T-helper 2 cell (primary cell): ENCODE results near the gene TXNRD1.
"Not testable (repeated sequence)": the region's sequence is repeated elsewhere in the genome, so short reads cannot be mapped to it uniquely, and the experiment has no call there.

Experiments
- DNase-seq, 5 experiments: peaks; one replicate each; pipeline versions ENCODE4 v3.0.0 to v3.0.0-alpha.2; 2012 to 2022

TXNRD1 gene

DNA sequence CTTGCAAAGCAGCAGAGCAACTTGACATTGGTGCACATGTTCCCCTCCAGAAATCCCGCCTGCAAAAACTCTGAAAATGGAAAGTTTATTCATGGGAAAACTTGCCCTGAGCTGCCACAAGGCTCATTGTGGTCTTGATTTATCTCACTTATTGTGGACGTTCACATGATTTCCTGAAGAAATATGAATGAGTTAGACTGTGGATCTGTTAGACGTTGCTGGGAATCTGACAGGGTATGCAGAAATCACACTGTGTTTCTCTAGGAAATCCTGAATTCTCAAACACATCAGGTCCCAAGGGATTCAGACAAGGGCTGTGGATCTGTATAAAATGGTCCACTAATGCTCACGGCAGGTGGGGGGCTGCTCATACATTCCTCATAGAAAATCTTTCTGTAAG lies 160.2 kb downstream of the TXNRD1 start:
- DNase-seq, result no peak

DNA sequence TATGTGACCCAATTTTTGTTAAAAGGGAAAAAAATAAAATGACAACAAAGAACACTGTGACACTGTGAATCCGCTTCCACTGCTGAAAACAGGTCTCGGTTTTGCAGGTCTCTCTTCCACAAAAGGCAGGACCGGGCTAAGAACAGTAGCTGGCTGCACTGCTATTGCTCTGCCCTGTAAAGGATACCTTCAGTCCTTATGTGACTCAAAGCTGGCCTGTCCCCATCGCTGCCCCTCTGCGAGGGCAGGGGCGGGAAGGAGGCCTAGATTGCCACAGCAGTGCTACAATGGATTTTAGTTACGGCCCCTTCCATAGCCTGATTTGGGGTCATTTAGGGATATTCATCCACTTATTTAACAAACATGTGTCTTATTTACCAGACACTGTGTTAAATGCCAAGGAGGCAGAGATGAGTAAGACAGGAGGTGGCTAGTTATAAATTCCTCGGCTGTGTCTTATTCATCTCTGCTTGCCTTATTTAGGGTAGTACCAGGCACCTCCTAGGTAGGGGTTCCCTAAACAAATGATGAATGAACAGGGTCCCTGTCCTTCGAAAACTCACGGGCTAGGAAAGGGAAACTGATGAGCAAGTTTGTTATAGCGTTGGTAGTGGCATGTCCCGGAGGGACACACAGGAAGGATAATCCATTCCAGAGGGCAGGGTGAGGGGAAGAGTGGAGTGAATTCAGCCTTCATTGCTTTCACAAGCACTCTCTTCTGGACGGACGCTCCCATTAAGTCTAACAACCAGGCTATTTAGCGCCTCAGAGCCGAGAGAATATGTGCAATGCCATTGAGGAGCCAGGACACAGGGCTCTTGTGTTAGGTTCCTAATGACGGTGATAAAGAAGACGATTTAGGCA lies 161.3 kb downstream of the TXNRD1 start:
- DNase-seq, result no peak

DNA sequence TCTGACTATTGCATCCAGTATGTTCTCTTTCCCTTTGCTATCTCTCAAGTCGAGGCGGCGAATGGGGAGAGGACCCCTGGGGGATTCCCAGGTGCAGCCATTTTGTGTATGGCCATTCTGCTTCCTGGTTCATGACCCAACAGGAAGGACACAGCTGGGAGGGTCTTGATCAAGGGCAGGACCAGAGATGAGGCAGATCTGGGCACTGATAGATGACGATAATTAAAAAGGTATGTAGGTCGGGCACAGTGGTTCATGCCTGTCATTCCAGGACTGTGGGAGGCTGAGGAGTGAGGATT lies 161.9 kb downstream of the TXNRD1 start:
- DNase-seq, result no peak

DNA sequence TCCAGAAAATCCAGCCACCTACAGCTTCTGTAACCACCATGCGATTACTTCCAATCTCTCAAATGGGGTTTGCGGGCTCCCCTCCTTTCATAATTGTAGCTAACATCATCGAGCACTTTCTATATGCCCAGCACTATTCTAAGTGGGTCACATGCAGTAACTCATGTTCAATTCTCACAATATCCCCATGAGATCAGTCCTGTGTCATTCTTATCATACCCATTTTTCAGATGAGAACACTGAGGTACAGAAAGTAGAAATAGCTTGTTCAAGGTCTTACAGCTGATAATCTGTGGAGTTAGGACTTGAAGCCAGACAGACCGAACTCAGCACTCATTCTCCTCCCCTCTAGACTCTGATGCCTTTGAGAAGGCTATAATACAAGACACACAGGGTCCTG lies 162.8 kb downstream of the TXNRD1 start:
- DNase-seq, result no peak

DNA sequence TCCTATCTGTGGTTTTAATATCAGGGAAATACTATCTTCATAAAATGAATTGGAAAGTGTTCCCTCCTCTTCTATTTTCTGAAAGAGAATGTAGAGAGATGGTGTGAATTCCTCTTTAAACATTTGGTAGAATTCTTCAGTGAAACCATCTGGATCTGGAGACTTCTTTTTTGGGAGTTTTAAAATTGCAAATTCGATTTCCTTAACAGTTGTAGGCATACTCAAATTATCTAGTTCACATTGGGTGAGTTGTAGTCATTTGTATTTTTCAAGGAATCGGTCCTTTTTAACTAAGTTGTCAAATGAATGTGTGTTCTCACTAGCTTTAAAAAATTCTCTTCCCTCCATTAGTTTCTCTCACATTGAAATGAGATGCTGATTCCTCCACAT lies 165.8 kb downstream of the TXNRD1 start:
- no peak for DNase-seq

DNA sequence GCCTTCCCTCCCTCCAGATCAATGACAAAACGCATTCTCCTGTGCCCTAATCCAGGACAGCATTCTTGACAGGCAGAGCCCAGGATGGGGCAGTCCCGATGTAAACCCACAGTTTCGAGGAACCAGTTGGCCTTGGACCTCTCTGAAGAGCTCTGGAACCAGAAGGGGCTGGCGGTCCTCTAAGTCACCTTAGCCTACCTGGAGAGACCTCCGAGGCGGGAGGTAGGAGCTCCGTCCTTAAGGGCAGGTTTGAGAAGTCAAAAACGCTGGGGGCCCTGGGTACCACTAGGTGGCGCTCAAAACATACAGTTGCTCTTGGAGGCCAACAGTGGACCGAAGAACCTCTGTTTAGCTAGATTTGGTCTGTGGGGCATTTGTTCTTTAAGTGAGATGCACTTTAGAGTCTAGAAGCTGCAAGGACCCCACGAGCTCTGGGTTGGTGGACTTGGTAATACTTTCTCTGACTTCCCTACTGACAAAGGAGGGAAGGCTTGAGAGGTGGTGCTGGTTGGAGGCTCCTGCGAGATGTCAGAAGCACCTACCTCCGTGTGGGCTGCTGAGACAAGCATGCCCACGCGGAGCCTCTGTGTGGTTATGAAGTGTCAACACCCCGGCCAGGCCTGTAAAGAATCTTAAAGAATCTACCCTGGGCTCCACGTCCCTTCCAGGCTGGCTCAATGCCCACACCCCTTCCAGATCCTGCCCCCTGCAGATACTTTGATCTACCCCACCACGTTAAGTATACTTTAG lies 166.3 kb downstream of the TXNRD1 start:
- peak; percentile 47 to 81 (median 69) for DNase-seq

DNA sequence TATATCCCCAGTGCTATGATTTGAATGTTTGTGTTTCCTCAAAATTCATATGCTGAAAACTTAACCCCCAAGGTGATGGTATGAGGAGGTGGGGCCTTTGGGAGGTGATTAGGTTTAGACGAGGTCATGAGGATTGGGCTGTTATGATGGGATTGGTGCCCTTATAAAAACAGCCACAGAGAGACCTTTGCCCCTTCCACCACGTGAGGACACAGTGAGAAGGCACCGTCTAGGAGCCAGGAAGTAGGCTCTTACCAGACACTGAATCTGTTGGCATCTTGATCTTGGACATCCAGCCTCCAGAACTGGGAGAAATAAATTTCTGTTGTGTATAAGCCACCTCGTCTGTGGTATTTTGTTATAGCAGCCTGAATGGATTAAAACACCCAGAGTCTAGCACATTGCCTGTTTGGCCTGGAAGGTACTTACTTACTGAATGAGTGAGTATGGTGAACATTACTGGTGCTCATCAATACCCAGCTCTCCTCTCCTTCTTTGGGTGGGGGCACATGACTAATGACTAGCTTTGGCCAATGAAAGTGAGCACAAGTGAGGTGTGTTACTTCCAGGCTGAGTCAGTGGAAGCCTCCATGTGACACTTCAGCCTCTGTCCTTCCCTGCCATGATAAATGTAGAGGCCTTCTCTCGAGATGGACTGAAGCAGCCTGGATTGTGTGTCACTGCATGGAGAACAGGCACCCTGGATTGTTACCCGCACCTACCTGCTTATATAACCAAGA lies 168.7 kb downstream of the TXNRD1 start:
- DNase-seq, result peak in 1 of 5 experiments; percentile 14

DNA sequence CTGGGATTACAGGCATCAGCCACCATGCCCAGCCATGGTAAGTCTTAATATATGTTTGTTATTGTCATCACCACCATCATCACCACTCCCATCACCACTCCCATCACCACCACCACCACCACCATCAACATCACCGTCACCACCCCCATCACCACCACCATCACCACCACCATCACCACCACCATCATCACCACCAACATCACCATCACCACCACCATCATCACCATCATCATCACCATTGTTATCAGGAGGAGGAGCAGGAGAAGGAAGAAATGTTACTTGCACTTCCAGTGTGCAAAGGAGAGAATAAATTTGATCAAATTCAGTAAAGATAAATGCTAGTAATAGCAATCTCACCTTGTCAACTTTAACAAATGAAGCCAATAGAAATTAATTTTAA lies 169.9 kb downstream of the TXNRD1 start:
- DNase-seq, result no peak

DNA sequence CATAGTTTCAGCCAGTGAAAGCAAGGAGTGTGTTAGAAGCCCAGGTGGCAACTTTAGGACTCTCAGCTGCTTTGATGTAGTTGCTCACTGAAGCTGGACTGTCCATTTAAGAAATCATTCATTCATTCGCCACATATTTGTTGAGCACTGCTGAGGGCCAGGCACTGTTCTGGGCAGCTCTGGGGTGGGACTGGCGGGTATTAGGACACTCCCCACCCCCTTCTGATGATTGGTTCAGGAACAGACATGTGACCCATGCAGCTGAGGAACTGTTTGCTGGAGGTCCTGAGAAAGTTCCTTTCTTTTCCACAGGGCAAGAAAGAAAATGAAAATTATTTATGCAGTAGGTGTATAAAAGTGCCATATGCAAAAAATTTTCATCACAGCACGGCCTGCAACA lies 170.9 kb downstream of the TXNRD1 start:
- no peak for DNase-seq

DNA sequence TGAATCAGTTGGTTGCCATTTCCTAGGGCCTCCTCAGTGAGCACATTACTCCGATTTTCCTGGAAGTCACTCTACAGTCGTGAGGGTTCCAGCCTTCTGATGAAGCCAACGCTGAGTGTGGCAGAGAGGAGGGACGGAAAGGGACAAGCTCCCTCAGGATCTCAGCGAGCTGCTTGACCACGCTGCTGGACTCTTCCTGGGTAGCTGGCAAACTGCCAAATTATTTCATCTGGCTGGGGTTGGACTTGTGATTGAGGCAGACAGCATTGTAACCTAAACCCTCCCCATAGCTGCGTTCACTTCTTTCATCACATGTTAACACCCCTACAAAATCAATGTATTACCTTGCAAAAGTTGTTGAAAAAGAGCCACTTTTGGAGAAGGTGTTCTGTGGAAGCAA lies 171.6 kb downstream of the TXNRD1 start:
- DNase-seq, result no peak

DNA sequence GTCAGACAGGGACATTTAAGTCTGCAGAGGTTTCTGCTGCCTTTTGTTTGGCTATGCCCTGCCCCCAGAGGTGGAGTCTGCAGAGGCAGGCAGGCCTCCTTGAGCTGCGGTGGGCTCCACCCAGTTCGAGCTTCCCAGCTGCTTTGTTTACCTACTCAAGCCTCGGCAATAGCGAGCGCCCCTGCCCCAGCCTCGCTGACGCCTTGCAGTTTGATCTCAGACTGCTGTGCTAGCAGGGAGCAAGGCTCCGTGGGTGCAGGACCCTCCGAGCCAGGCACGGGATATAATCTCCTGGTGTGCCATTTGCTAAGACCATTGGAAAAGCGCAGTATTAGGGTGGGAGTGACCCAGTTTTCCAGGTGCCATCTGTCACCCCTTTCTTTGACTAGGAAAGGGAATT lies 178.5 kb downstream of the TXNRD1 start:
- not testable (repeated sequence) for DNase-seq
